ENCODE data around the gene LIN52. TPM values are rescaled to one million over a fixed set of nuclear protein-coding genes. Genes with fewer than 3 reads are reported as not detected.

Gene LIN52
- total and polyA plus RNA-seq, 2 experiments from 2014 or later, result 8.6 to 10.8 TPM

DNA sequence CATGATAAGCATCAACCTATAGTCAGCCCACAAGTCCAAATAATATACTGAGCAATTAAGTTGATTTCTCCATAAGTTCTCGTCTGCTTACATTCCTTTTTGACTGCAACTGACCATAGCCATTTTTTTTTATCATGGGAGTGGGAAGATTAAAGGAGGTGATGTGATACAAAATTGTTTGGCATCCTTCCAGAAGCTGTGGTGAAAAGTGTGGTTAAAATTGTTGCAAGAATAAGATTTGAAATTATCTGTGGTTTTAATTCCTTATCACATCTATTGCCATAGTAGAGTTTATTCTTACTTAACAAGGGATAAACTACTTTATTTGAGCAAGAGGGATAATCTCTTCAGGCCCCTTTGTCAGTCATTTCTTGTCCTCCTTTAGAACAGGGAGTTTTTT, 50.7 kb downstream of the LIN52 start:
- H3K79me2 ChIP-seq (replicated peaks; ENCODE audit: insufficient read depth), result no peaks in the 10 kb centered on the region
- no peak for ATAC-seq
- no peak overlapping the region for H3K27ac ChIP-seq (ENCODE audit: low read depth)
- Mint-ChIP-seq H3K9me3 (no peaks in the 10 kb centered on the region), H3K4me1 (peaks cover 25% of the 10 kb centered on the region), H3K4me3 (no peak overlapping the region), H3K27me3 (ENCODE audit: insufficient read depth, low read depth, poor library complexity) (no peaks in the 10 kb centered on the region), H3K36me3 (ENCODE audit: low read depth) (no peaks in the 10 kb centered on the region), H3K27ac (peak overlapping the region; percentile 70; the same call in 1 of the 2 replicates)
- no peaks in the 10 kb centered on the region for H4K20me1 ChIP-seq (replicated peaks; ENCODE audit: insufficient read depth)
- H3K36me3 ChIP-seq (ENCODE audit: insufficient read depth), result no peaks in the 10 kb centered on the region
- H3K4me1 ChIP-seq (ENCODE audit: insufficient read depth), result peaks cover 20% of the 10 kb centered on the region
- no peak overlapping the region for H2AFZ ChIP-seq
- no peak for DNase-seq (ENCODE audit: low spot score)
- no peaks in the 10 kb centered on the region for H3K27me3 ChIP-seq (ENCODE audit: insufficient read depth)
- H3K4me3 ChIP-seq, result no peak overlapping the region
- no peaks in the 10 kb centered on the region for H3F3A ChIP-seq (replicated peaks; ENCODE audit: low read depth)
- H3K4me2 ChIP-seq, result no peak overlapping the region
- TF ChIP-seq EZH2phosphoT487 (IDR thresholded peaks at IDR 0.05; ENCODE audit: unreplicated experiment) (no peak), ZNF331 (CRISPR knock-in tag; IDR thresholded peaks at IDR 0.05; ENCODE audit: low read depth) (no peak), EZH2 (IDR thresholded peaks at IDR 0.05; ENCODE audit: low read depth, unreplicated experiment) (no peak), ZNF114 (CRISPR knock-in tag; IDR thresholded peaks at IDR 0.05) (no peak), STAT1 (IDR thresholded peaks at IDR 0.05; ENCODE audit: unreplicated experiment) (no peak), POLR2AphosphoS5 (IDR thresholded peaks at IDR 0.05; ENCODE audit: low read depth) (no peak)
- TF ChIP-seq, protein P1, sequence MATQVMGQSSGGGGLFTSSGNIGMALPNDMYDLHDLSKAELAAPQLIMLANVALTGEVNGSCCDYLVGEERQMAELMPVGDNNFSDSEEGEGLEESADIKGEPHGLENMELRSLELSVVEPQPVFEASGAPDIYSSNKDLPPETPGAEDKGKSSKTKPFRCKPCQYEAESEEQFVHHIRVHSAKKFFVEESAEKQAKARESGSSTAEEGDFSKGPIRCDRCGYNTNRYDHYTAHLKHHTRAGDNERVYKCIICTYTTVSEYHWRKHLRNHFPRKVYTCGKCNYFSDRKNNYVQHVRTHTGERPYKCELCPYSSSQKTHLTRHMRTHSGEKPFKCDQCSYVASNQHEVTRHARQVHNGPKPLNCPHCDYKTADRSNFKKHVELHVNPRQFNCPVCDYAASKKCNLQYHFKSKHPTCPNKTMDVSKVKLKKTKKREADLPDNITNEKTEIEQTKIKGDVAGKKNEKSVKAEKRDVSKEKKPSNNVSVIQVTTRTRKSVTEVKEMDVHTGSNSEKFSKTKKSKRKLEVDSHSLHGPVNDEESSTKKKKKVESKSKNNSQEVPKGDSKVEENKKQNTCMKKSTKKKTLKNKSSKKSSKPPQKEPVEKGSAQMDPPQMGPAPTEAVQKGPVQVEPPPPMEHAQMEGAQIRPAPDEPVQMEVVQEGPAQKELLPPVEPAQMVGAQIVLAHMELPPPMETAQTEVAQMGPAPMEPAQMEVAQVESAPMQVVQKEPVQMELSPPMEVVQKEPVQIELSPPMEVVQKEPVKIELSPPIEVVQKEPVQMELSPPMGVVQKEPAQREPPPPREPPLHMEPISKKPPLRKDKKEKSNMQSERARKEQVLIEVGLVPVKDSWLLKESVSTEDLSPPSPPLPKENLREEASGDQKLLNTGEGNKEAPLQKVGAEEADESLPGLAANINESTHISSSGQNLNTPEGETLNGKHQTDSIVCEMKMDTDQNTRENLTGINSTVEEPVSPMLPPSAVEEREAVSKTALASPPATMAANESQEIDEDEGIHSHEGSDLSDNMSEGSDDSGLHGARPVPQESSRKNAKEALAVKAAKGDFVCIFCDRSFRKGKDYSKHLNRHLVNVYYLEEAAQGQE (IDR thresholded peaks at IDR 0.05; ENCODE audit: unreplicated experiment), result no peak
- TF ChIP-seq, protein P2, sequence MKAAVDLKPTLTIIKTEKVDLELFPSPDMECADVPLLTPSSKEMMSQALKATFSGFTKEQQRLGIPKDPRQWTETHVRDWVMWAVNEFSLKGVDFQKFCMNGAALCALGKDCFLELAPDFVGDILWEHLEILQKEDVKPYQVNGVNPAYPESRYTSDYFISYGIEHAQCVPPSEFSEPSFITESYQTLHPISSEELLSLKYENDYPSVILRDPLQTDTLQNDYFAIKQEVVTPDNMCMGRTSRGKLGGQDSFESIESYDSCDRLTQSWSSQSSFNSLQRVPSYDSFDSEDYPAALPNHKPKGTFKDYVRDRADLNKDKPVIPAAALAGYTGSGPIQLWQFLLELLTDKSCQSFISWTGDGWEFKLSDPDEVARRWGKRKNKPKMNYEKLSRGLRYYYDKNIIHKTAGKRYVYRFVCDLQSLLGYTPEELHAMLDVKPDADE (IDR thresholded peaks at IDR 0.05), result no peak
- H3K9me2 ChIP-seq (ENCODE audit: insufficient read depth), result no peaks in the 10 kb centered on the region

DNA sequence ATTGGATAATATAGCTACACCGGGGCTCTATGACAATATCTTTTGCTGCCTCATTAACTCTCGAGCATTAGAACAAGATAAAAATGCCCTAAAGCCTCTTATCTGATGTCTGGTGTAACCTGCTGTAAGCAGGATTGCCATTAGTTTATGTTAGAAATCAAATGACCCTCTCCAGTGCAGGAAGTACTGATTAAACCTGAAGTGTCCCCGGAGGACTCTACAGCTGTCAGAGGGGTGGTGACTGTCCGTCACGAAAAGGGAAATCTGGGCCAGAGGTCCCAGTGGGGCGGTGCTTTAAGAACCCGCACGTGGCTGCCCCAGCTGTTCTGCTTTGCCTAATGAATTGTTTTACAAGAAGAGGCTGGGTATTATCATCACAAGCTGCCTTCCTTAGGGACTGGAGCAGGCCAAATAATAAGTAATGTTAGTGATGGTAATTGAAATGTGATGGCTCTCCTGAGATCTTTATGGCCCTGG, 55.7 kb downstream of the LIN52 start:
- H3K4me1 Mint-ChIP-seq, result peaks cover 7% of the 10 kb centered on the region
- no peaks in the 10 kb centered on the region for H3K36me3 ChIP-seq (ENCODE audit: insufficient read depth)
- H3K79me2 ChIP-seq (replicated peaks; ENCODE audit: insufficient read depth), result no peaks in the 10 kb centered on the region
- no peaks in the 10 kb centered on the region for H3K4me1 ChIP-seq (ENCODE audit: insufficient read depth)
- H3K36me3 Mint-ChIP-seq (ENCODE audit: low read depth), result no peaks in the 10 kb centered on the region
- H3K9me2 ChIP-seq (ENCODE audit: insufficient read depth), result no peaks in the 10 kb centered on the region
- H3K27me3 Mint-ChIP-seq (ENCODE audit: insufficient read depth, low read depth, poor library complexity), result no peaks in the 10 kb centered on the region
- H3K4me3 Mint-ChIP-seq, result no peak overlapping the region
- ATAC-seq (peak; percentile 58), DNase-seq (ENCODE audit: low spot score) (peak; percentile 29)
- no peak overlapping the region for H3K4me3 ChIP-seq
- no peaks in the 10 kb centered on the region for H3K27me3 ChIP-seq (ENCODE audit: insufficient read depth)
- no peaks in the 10 kb centered on the region for H3F3A ChIP-seq (replicated peaks; ENCODE audit: low read depth)
- no peaks in the 10 kb centered on the region for H4K20me1 ChIP-seq (replicated peaks; ENCODE audit: insufficient read depth)
- H3K9me3 Mint-ChIP-seq, result no peaks in the 10 kb centered on the region
- no peak overlapping the region for H2AFZ ChIP-seq
- no peak overlapping the region for H3K27ac ChIP-seq (ENCODE audit: low read depth)
- no peak overlapping the region; the same call in 1 of the 2 replicates for H3K27ac Mint-ChIP-seq
- TF ChIP-seq, protein P3, sequence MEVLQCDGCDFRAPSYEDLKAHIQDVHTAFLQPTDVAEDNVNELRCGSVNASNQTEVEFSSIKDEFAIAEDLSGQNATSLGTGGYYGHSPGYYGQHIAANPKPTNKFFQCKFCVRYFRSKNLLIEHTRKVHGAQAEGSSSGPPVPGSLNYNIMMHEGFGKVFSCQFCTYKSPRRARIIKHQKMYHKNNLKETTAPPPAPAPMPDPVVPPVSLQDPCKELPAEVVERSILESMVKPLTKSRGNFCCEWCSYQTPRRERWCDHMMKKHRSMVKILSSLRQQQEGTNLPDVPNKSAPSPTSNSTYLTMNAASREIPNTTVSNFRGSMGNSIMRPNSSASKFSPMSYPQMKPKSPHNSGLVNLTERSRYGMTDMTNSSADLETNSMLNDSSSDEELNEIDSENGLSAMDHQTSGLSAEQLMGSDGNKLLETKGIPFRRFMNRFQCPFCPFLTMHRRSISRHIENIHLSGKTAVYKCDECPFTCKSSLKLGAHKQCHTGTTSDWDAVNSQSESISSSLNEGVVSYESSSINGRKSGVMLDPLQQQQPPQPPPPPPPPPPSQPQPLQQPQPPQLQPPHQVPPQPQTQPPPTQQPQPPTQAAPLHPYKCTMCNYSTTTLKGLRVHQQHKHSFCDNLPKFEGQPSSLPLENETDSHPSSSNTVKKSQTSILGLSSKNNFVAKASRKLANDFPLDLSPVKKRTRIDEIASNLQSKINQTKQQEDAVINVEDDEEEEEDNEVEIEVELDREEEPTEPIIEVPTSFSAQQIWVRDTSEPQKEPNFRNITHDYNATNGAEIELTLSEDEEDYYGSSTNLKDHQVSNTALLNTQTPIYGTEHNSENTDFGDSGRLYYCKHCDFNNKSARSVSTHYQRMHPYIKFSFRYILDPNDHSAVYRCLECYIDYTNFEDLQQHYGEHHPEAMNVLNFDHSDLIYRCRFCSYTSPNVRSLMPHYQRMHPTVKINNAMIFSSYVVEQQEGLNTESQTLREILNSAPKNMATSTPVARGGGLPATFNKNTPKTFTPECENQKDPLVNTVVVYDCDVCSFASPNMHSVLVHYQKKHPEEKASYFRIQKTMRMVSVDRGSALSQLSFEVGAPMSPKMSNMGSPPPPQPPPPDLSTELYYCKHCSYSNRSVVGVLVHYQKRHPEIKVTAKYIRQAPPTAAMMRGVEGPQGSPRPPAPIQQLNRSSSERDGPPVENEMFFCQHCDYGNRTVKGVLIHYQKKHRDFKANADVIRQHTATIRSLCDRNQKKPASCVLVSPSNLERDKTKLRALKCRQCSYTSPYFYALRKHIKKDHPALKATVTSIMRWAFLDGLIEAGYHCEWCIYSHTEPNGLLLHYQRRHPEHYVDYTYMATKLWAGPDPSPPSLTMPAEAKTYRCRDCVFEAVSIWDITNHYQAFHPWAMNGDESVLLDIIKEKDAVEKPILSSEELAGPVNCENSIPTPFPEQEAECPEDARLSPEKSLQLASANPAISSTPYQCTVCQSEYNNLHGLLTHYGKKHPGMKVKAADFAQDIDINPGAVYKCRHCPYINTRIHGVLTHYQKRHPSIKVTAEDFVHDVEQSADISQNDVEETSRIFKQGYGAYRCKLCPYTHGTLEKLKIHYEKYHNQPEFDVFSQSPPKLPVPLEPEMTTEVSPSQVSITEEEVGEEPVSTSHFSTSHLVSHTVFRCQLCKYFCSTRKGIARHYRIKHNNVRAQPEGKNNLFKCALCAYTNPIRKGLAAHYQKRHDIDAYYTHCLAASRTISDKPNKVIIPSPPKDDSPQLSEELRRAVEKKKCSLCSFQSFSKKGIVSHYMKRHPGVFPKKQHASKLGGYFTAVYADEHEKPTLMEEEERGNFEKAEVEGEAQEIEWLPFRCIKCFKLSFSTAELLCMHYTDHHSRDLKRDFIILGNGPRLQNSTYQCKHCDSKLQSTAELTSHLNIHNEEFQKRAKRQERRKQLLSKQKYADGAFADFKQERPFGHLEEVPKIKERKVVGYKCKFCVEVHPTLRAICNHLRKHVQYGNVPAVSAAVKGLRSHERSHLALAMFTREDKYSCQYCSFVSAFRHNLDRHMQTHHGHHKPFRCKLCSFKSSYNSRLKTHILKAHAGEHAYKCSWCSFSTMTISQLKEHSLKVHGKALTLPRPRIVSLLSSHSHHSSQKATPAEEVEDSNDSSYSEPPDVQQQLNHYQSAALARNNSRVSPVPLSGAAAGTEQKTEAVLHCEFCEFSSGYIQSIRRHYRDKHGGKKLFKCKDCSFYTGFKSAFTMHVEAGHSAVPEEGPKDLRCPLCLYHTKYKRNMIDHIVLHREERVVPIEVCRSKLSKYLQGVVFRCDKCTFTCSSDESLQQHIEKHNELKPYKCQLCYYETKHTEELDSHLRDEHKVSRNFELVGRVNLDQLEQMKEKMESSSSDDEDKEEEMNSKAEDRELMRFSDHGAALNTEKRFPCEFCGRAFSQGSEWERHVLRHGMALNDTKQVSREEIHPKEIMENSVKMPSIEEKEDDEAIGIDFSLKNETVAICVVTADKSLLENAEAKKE (CRISPR knock-in tag; IDR thresholded peaks at IDR 0.05), result no peak
- TF ChIP-seq ZNF114 (CRISPR knock-in tag; IDR thresholded peaks at IDR 0.05) (no peak), ZNF331 (CRISPR knock-in tag; IDR thresholded peaks at IDR 0.05; ENCODE audit: low read depth) (no peak), NANOG (IDR thresholded peaks at IDR 0.05; ENCODE audit: borderline replicate concordance) (no peak)
- TF ChIP-seq, protein P2 (IDR thresholded peaks at IDR 0.05), result no peak
- H3K4me2 ChIP-seq, result no peak overlapping the region

All from GM23338 (cell line).